Gastrocnemius medialis (tissue), 4 donors: ENCODE data around the gene KCNMB4.

Source experiments
- POLR2A ChIP-seq, 2 donors: fragments of 450-650 bp; IDR thresholded peaks; one replicate each; pipeline ENCODE4 v1.6.1; 2017; ENCODE audit warnings: antibody characterized with exemption in 2 of 2, mild to moderate bottlenecking in 2 of 2, moderate library complexity in 2 of 2
- TF ChIP-seq, protein P1 (sequence below), 5 experiments: fragments of 450-650 bp in 3 of 5; fragments of 200-600 bp in 2 of 5; sonication (generic) in 2 of 5; IDR thresholded peaks in 4 of 5; conservative IDR thresholded peaks in 1 of 5; 1 replicate in 4 of 5; 2 replicates in 1 of 5; pipeline ENCODE4 v1.5.1; 2016 to 2019; ENCODE audit warnings: antibody characterized with exemption in 5 of 5, mild to moderate bottlenecking in 3 of 5, moderate library complexity in 3 of 5

DNA sequence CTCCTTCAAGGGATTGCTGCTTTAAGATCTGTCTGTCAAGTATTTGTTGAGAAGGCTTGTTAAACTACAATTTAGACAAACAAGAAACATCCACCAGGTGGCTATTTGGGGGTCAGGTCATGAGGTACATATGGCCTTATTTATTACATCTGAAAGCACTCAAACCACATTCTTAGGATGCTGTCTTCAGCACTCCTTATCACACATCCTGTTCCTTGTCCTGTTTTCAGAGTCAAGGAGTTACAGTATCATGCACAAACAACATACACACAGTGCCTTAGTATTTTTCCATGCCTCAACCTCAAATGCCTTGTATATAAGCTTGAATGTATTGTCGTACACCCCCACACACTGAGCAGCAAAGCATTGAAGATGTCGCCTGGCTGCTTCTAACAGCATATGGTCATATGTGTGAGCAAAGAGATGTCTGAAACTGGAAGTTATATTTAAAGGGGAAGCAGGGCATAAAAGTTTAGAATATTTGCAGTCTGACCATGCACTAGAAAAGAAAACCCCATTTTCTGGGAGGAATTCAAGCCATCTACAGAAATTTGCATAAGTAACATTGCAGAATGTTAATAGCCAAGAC is 83.8 kb downstream of the KCNMB4 start:
- TF ChIP-seq, protein P1, sequence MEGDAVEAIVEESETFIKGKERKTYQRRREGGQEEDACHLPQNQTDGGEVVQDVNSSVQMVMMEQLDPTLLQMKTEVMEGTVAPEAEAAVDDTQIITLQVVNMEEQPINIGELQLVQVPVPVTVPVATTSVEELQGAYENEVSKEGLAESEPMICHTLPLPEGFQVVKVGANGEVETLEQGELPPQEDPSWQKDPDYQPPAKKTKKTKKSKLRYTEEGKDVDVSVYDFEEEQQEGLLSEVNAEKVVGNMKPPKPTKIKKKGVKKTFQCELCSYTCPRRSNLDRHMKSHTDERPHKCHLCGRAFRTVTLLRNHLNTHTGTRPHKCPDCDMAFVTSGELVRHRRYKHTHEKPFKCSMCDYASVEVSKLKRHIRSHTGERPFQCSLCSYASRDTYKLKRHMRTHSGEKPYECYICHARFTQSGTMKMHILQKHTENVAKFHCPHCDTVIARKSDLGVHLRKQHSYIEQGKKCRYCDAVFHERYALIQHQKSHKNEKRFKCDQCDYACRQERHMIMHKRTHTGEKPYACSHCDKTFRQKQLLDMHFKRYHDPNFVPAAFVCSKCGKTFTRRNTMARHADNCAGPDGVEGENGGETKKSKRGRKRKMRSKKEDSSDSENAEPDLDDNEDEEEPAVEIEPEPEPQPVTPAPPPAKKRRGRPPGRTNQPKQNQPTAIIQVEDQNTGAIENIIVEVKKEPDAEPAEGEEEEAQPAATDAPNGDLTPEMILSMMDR (IDR thresholded peaks at IDR 0.05 in 4 of 5, conservative IDR thresholded peaks at IDR 0.05 in 1 of 5), result no peak
- no peak for TF ChIP-seq POLR2A (IDR thresholded peaks at IDR 0.05)
